Measurements from ENCODE around the gene GALK1. TPM values are rescaled to one million over a fixed set of nuclear protein-coding genes. Genes with fewer than 3 reads are reported as not detected.
"Not testable (repeated sequence)": the region's sequence is repeated elsewhere in the genome, so short reads cannot be mapped to it uniquely, and the experiment has no call there.

Gene GALK1
- total RNA-seq, 5 donors from 2014 or later (not counting 1 experiment from before 2014, with no cell fraction given) = 8.4 to 35.7 (median 26.7) TPM

DNA sequence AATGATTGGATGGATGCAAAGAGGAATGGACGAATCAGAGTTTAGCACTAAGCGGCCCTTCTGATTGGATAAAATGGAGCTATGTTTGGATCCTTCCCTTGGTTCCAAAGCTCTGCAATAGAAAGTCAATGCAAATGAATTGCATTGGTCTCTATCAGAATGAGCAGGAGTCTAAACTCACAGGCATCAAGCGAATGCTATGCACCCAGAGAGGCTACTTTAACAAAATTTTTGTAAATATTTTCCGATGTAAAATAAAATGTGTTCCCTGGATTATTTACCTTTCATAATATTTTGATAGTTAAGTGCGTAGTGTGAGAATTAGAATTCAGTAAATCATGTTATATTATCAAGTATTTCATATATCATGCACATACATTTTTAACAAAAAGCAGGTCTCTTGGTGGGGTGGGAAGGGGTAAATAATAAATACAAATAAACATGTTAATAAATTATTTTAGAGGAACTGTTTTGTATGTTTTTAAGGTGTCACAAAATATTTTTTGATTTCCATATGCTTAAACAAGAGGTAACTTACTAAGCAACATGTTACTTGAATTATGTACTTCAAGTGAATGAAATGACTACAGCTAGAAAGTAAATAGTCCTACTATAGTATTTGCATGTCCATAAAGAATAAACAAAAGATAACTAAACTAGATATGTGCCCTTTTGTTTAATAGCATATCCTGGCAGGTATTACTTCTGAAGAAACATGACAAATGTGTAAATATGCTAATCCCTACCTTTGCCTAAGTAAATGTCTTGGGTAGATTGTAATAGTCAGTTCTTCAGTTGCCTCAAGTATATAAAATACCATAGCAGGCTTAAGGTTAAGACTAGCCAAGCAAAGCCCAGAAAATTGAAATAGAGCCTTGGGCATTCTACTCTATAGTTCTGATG is 15.2 kb upstream of the GALK1 start:
- Histone ChIP-seq H3K36me3 (ENCODE audit: control insufficient read depth in 2 of 2, extremely low read depth in 1 of 2, insufficient read depth in 1 of 2, low read length in 1 of 2) (peaks cover 7 to 30% of the 10 kb centered on the region in 2 donors), H3K4me3 (ENCODE audit: control insufficient read depth in 1 of 2, extremely low read depth in 1 of 2, low read length in 1 of 2) (no peak overlapping the region), H3K9me3 (no peaks in the 10 kb centered on the region), H3K4me1 (ENCODE audit: control insufficient read depth in 1 of 2, extremely low read depth in 1 of 2, insufficient read depth in 2 of 2, low read length in 2 of 2) (peaks cover 27 to 37% of the 10 kb centered on the region in 2 experiments), H3K27me3 (replicated peaks in 1 of 2; ENCODE audit: control insufficient read depth in 2 of 2, extremely low read depth in 1 of 2, insufficient read depth in 2 of 2, low read length in 1 of 2) (no peaks in the 10 kb centered on the region), H3K27ac (ENCODE audit: low read length) (no peak overlapping the region)
- no peak for DNase-seq
- peak overlapping the region; percentile 97 to 99 for H3K27ac Mint-ChIP-seq
- peaks cover 59 to 66% (median 61%) of the 10 kb centered on the region in 3 donors for H3K4me1 Mint-ChIP-seq
- 0% methylated on average over 2 of the region's 5 CpGs for WGBS (ENCODE audit: insufficient coverage)
- ChIA-PET POLR2A (interaction anchor here (0.5 to 1.1 kb wide), 21 partner anchors 9 to 457 kb away, joined by 3 to 24 read pairs (median 4); partner anchors contain the start of genes GALK1 (in 1 of the 2), RECQL5 (in 1 of the 2), SAP30BP (in 1 of the 2) and WBP2 (in 1 of the 2)), CTCF (interaction anchor here in 1 of 2 donors (0.5 to 1.3 kb wide), 12 partner anchors 9 to 1477 kb away, joined by 3 to 11 read pairs (median 3); partner anchors contain the start of genes GALK1 and WBP2)
- H3K9me3 Mint-ChIP-seq = no peaks in the 10 kb centered on the region
- peaks cover 37% of the 10 kb centered on the region for H3K36me3 Mint-ChIP-seq
- H3K27me3 Mint-ChIP-seq = peaks cover 0 to 1% of the 10 kb centered on the region in 2 donors
- no peak for ATAC-seq (replicated peaks in 1 of 4)
- H3K4me3 Mint-ChIP-seq = peak overlapping the region; percentile 89 to 95 (median 93)

DNA sequence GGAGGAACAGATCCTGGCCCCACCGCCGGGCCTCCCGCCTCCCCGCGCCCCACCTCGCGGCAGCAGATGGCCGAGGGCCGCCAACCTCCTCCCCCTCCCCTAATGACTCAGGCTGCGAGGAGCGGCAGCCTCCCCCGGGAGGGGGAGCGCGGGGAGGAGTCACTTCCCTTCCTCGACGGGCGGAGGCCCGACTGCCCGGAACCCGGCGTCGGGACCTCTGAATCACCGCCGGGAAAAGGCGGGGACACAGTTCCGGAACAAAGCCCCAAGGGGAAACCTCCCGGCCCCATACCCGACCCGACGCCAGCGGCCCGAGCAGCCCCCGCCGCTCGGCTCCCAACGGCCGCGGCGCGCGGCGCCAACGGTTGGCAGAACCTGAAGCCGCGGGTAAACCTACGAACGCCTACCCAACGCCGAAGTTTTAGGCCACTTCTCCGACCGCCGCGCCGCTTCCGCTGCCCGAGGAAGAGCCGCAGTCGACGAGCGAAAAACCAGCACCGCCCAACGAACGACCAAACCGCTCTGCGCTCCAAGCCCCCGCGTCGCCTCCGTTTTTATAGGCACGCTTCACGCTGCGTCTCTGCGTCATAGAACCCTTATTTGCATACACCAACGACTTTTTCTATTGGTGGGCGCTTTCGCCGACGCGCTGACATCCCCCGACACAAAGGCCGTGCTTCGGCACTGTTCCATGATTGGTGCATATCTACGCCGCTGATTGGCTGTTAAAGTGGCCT is 14.4 kb upstream of the GALK1 start:
- ChIA-PET CTCF (interaction anchor here in 1 of 2 donors (0.5 to 1.3 kb wide), 12 partner anchors 8 to 82 kb away, joined by 3 to 11 read pairs (median 3); partner anchors contain the start of genes GALK1 and WBP2), POLR2A (interaction anchor here (0.6 to 1.1 kb wide), 15 partner anchors 10 to 456 kb away, joined by 3 to 24 read pairs (median 4); partner anchors contain the start of genes GALK1 (in 1 of the 2) and WBP2 (in 1 of the 2))
- 0% methylated on average over 72 of the region's 84 CpGs for WGBS (ENCODE audit: insufficient coverage)
- ATAC-seq (replicated peaks in 1 of 4) (peak; percentile 71 to 74 (median 72)), DNase-seq (peak; percentile 86 to 99 (median 94))
- no peaks in the 10 kb centered on the region for H3K9me3 ChIP-seq
- peaks cover 58 to 63% (median 60%) of the 10 kb centered on the region in 3 donors for H3K4me1 Mint-ChIP-seq
- peak overlapping the region; percentile 87 to 89 for H3K4me3 ChIP-seq (ENCODE audit: control insufficient read depth in 1 of 2, extremely low read depth in 1 of 2, low read length in 1 of 2)
- peaks cover 0 to 1% of the 10 kb centered on the region in 2 donors for H3K27me3 Mint-ChIP-seq
- no peaks in the 10 kb centered on the region for H3K9me3 Mint-ChIP-seq
- H3K27ac ChIP-seq (ENCODE audit: low read length) = peak overlapping the region; percentile 89
- H3K27ac Mint-ChIP-seq = peak overlapping the region; percentile 97 to 99
- H3K4me1 ChIP-seq (ENCODE audit: control insufficient read depth in 1 of 2, extremely low read depth in 1 of 2, insufficient read depth in 2 of 2, low read length in 2 of 2) = peaks cover 27 to 35% of the 10 kb centered on the region in 2 experiments
- peak overlapping the region; percentile 89 to 95 (median 93) for H3K4me3 Mint-ChIP-seq
- H3K36me3 Mint-ChIP-seq = peaks cover 37% of the 10 kb centered on the region
- peaks cover 7 to 30% of the 10 kb centered on the region in 2 donors for H3K36me3 ChIP-seq (ENCODE audit: control insufficient read depth in 2 of 2, extremely low read depth in 1 of 2, insufficient read depth in 1 of 2, low read length in 1 of 2)
- H3K27me3 ChIP-seq (replicated peaks in 1 of 2; ENCODE audit: control insufficient read depth in 2 of 2, extremely low read depth in 1 of 2, insufficient read depth in 2 of 2, low read length in 1 of 2) = no peaks in the 10 kb centered on the region

DNA sequence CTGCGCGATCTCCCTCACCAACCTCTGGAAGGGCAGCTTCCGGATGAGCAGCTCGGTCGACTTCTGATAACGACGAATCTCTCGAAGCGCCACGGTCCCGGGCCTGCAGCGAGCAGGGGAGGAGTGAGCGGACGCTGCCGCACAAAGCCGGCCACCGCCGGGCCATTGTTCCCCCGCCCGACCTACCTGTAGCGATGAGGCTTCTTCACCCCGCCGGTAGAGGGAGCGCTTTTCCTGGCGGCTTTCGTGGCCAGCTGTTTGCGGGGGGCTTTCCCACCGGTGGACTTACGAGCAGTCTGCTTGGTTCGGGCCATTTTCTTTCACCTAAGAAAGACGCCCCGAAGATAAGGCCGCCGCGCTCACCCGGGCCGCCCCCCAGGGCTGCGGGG is 13.9 kb upstream of the GALK1 start:
- Histone ChIP-seq H3K4me1 (ENCODE audit: control insufficient read depth in 1 of 2, extremely low read depth in 1 of 2, insufficient read depth in 2 of 2, low read length in 2 of 2) (peaks cover 23 to 29% of the 10 kb centered on the region in 2 experiments), H3K36me3 (ENCODE audit: control insufficient read depth in 2 of 2, extremely low read depth in 1 of 2, insufficient read depth in 1 of 2, low read length in 1 of 2) (peaks cover 7 to 32% of the 10 kb centered on the region in 2 donors), H3K9me3 (no peaks in the 10 kb centered on the region), H3K4me3 (ENCODE audit: control insufficient read depth in 1 of 2, extremely low read depth in 1 of 2, low read length in 1 of 2) (peak overlapping the region; percentile 87 to 89), H3K27ac (ENCODE audit: low read length) (peak overlapping the region; percentile 89), H3K27me3 (replicated peaks in 1 of 2; ENCODE audit: control insufficient read depth in 2 of 2, extremely low read depth in 1 of 2, insufficient read depth in 2 of 2, low read length in 1 of 2) (no peaks in the 10 kb centered on the region)
- H3K4me3 Mint-ChIP-seq = peak overlapping the region; percentile 89 to 95 (median 93)
- WGBS (ENCODE audit: insufficient coverage) = under 1% methylated on average over 35 of the region's 38 CpGs
- no peak for ATAC-seq (replicated peaks in 1 of 4)
- peak in 29 of 35 experiments; percentile 20 to 84 (median 63) for DNase-seq
- H3K27me3 Mint-ChIP-seq = peaks cover 0 to 1% of the 10 kb centered on the region in 2 donors
- peaks cover 52 to 62% (median 58%) of the 10 kb centered on the region in 3 donors for H3K4me1 Mint-ChIP-seq
- POLR2A ChIA-PET = no interaction called here
- H3K27ac Mint-ChIP-seq = peak overlapping the region; percentile 84 to 85
- peaks cover 37% of the 10 kb centered on the region for H3K36me3 Mint-ChIP-seq
- CTCF ChIA-PET = interaction anchor here in 1 of 2 donors (0.6 to 1.3 kb wide), 3 partner anchors 9 to 14 kb away, joined by 3 to 4 read pairs (median 3); partner anchors contain the start of gene GALK1
- no peaks in the 10 kb centered on the region for H3K9me3 Mint-ChIP-seq

DNA sequence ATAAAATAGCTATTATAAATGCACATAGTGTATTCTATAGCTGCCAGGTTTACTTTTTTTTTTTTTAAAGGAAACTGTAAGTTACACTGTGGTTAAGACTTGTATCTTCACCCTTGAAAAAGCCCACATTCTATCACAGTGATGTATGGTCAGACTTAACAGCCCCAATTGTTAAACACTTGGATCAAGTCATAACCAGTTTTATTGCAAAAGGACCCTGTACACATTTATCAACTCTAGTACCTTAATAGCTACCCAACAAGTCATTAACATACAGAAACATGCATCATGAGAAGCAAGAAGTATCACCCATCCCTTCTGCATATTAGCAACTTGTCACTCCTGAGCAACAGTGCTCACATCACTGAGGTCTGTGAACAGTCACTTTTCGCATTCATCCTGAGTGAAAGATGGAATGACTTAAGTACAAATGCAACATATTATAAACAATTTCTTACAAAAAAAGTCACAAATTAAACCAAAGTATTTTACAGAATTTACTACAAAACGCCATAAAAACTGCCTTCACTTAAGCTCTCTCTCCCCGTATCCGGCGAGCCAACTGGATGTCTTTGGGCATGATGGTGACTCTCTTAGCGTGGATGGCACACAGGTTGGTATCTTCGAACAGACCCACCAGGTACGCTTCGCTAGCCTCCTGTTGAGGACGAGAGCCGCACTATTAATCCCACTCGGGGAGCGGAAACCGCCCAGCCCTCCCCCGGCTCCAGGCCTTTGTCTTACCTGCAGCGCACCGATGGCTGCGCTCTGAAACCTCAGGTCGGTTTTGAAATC is 13.3 kb upstream of the GALK1 start:
- H3K27me3 Mint-ChIP-seq; ATAC-seq (replicated peaks in 1 of 4); H3K9me3 Mint-ChIP-seq; H3K27me3 ChIP-seq (replicated peaks in 1 of 2; ENCODE audit: control insufficient read depth in 2 of 2, extremely low read depth in 1 of 2, insufficient read depth in 2 of 2, low read length in 1 of 2); H3K9me3 ChIP-seq: not testable (repeated sequence)
- CTCF ChIA-PET = interaction anchor here in 1 of 2 donors (0.6 to 1.3 kb wide), 6 partner anchors 8 to 507 kb away, joined by 3 to 4 read pairs (median 4); partner anchors contain the start of genes GALK1 and MIF4GD
- Mint-ChIP-seq H3K27ac (peak overlapping the region; percentile 84 to 85), H3K4me1 (peaks cover 46 to 56% (median 52%) of the 10 kb centered on the region in 3 donors), H3K4me3 (peak overlapping the region; percentile 89 to 95 (median 93)), H3K36me3 (peaks cover 37% of the 10 kb centered on the region)
- POLR2A ChIA-PET = interaction anchor here in 1 of 2 donors (1.0 to 3.0 kb wide), 2 partner anchors 13 to 25 kb away, joined by 3 to 17 read pairs; partner anchors contain the start of gene GALK1
- peaks cover 17 to 24% of the 10 kb centered on the region in 2 experiments for H3K4me1 ChIP-seq (ENCODE audit: control insufficient read depth in 1 of 2, extremely low read depth in 1 of 2, insufficient read depth in 2 of 2, low read length in 2 of 2)
- H3K36me3 ChIP-seq (ENCODE audit: control insufficient read depth in 2 of 2, extremely low read depth in 1 of 2, insufficient read depth in 1 of 2, low read length in 1 of 2) = peaks cover 7 to 32% of the 10 kb centered on the region in 2 donors
- 0% methylated on average over 18 of the region's 19 CpGs for WGBS (ENCODE audit: insufficient coverage)
- peak overlapping the region; percentile 87 to 89 for H3K4me3 ChIP-seq (ENCODE audit: control insufficient read depth in 1 of 2, extremely low read depth in 1 of 2, low read length in 1 of 2)
- peak overlapping the region; percentile 89 for H3K27ac ChIP-seq (ENCODE audit: low read length)
- DNase-seq = peak in 1 of 35 experiments; percentile 11

DNA sequence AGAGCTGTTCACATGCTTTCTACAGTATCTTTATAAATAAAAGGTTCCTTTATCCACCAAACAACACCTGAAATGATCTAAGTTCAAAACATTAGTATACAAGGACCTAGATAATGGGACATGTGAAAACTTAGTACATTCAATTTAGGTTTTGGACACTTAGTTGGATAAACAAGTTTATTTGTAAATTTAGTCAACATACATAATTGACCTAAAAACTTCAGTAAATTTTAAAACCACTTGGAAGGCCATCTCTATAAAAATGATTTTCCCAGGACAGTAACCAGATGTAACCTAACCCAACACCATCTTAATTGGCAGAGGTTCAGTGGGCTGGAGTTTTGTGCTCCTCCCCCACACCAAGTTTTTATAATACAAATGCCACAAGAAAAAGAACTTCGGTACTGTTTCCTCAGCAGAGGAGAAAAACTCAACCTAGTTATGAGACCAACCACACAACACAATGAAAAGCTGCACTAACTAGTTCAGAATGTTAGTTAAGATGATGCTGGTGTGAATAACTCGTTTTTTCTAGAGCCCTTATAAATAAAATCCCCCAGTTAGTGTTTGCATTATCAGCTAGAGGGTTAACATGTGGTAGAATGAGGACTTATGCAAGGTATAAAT is 12.4 kb upstream of the GALK1 start:
- Histone ChIP-seq H3K4me3 (ENCODE audit: control insufficient read depth in 1 of 2, extremely low read depth in 1 of 2, low read length in 1 of 2) (peak overlapping the region; percentile 21 to 87), H3K36me3 (ENCODE audit: control insufficient read depth in 2 of 2, extremely low read depth in 1 of 2, insufficient read depth in 1 of 2, low read length in 1 of 2) (peaks cover 7 to 32% of the 10 kb centered on the region in 2 donors), H3K9me3 (no peaks in the 10 kb centered on the region), H3K4me1 (ENCODE audit: control insufficient read depth in 1 of 2, extremely low read depth in 1 of 2, insufficient read depth in 2 of 2, low read length in 2 of 2) (peaks cover 16 to 20% of the 10 kb centered on the region in 2 experiments), H3K27ac (ENCODE audit: low read length) (peak overlapping the region; percentile 89), H3K27me3 (replicated peaks in 1 of 2; ENCODE audit: control insufficient read depth in 2 of 2, extremely low read depth in 1 of 2, insufficient read depth in 2 of 2, low read length in 1 of 2) (no peaks in the 10 kb centered on the region)
- Mint-ChIP-seq H3K4me1 (peaks cover 39 to 47% (median 45%) of the 10 kb centered on the region in 3 donors), H3K27me3 (peaks cover 0 to 1% of the 10 kb centered on the region in 2 donors), H3K27ac (peak overlapping the region; percentile 55 to 66), H3K36me3 (peaks cover 37% of the 10 kb centered on the region), H3K4me3 (peak overlapping the region; percentile 89 to 95 (median 93)), H3K9me3 (no peaks in the 10 kb centered on the region)
- no CpG with 5 or more reads among the region's 2 CpGs for WGBS (ENCODE audit: insufficient coverage)
- ChIA-PET CTCF (interaction anchor here (0.6 to 1.6 kb wide), 8 partner anchors 9 to 507 kb away, joined by 3 to 9 read pairs (median 4); partner anchors contain the start of genes GALK1 (in 1 of the 2), MIF4GD (in 1 of the 2), TRIM65 (in 1 of the 2) and WBP2 (in 1 of the 2)), POLR2A (interaction anchor here (0.9 to 3.0 kb wide), 5 partner anchors 12 to 88 kb away, joined by 3 to 17 read pairs (median 7); partner anchors contain the start of genes GALK1 (in 1 of the 2) and WBP2 (in 1 of the 2))
- ATAC-seq (replicated peaks in 1 of 4) (no peak), DNase-seq (no peak)

All from T-cell (primary cell).